C4-2B (cell line): ENCODE measurements around the gene RANGAP1.
"Not testable (repeated sequence)": the region's sequence is repeated elsewhere in the genome, so short reads cannot be mapped to it uniquely, and the experiment has no call there.

Experiments used
- H3K27ac ChIP-seq: fragments of 450-650 bp; 2 replicates; pipeline ENCODE4 v1.5.1; 2017
- CTCF ChIP-seq: fragments of 450-650 bp; conservative IDR thresholded peaks from 2 replicates; pipeline ENCODE4 v1.5.1; 2017; ENCODE audit warnings: mild to moderate bottlenecking
- ZFX ChIP-seq: fragments of 450-650 bp; IDR thresholded peaks from 2 replicates; pipeline ENCODE4 v1.6.1; 2017

The RANGAP1 gene

GRCh38 chr22:41263704-41264103 is 22.3 kb downstream of the RANGAP1 start:
- peak overlapping the region; percentile 63 for H3K27ac ChIP-seq
- no peak for TF ChIP-seq ZFX
- TF ChIP-seq CTCF: no peak

GRCh38 chr22:41262250-41262765 is 23.7 kb downstream of the RANGAP1 start:
- TF ChIP-seq ZFX: no peak
- peak overlapping the region; percentile 63 for H3K27ac ChIP-seq

GRCh38 chr22:41261541-41262249 is 24.3 kb downstream of the RANGAP1 start:
- TF ChIP-seq ZFX: no peak
- no peak for TF ChIP-seq CTCF
- H3K27ac ChIP-seq: peak overlapping the region; percentile 63

- H3K27ac ChIP-seq: peak overlapping the region; percentile 63
Observed at GRCh38 chr22:41260871-41261270, 25.1 kb downstream of the RANGAP1 start.

GRCh38 chr22:41259756-41260155 is 26.2 kb downstream of the RANGAP1 start:
- not testable (repeated sequence) for H3K27ac ChIP-seq

More at GRCh38 chr22:41260871-41261270, 25.1 kb downstream of the RANGAP1 start:
- TF ChIP-seq CTCF (no peak), ZFX (no peak)

GRCh38 chr22:41257696-41258095 is 28.3 kb downstream of the RANGAP1 start:
- peak overlapping the region; percentile 82 for H3K27ac ChIP-seq
- TF ChIP-seq CTCF (no peak), ZFX (no peak)

- peak overlapping the region; percentile 82 for H3K27ac ChIP-seq
- TF ChIP-seq CTCF (no peak), ZFX (no peak)
Observed at GRCh38 chr22:41256254-41257253, 29.4 kb downstream of the RANGAP1 start.

GRCh38 chr22:41254230-41254629 is 31.8 kb downstream of the RANGAP1 start:
- TF ChIP-seq ZFX (no peak), CTCF (no peak)
- H3K27ac ChIP-seq: no peak overlapping the region
